22Rv1 (cell line): ENCODE results near the gene ATXN1.

ENCODE experiments used
- ZFX ChIP-seq: fragments of 450-650 bp; IDR thresholded peaks from 2 replicates; pipeline ENCODE4 v1.6.1; 2017; ENCODE audit warnings: antibody characterized with exemption, borderline replicate concordance
- TF ChIP-seq, protein P1 (sequence below): fragments of 450-650 bp; IDR thresholded peaks from 2 replicates; pipeline ENCODE4 v1.5.1; 2017; ENCODE audit warnings: mild to moderate bottlenecking

DNA sequence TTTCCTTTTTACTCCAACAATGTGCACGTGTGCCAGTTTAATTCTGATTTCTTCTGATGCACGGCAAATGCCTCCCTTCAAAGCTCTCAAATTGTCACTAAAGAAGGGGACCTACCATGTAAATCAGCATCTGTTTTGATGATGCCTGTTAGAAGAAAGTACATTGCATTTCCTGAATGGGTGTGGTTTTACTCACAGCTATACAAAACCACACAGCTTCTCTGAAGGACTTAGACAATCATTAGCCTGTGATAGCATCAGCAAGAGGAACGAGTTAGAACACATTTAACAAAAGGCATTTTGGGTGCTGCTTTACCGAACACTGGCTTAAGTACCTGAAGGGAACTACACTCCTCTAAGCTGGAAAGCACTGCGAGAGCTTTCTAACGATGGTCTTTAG lies 109.4 kb downstream of the ATXN1 start:
- TF ChIP-seq, protein P1, sequence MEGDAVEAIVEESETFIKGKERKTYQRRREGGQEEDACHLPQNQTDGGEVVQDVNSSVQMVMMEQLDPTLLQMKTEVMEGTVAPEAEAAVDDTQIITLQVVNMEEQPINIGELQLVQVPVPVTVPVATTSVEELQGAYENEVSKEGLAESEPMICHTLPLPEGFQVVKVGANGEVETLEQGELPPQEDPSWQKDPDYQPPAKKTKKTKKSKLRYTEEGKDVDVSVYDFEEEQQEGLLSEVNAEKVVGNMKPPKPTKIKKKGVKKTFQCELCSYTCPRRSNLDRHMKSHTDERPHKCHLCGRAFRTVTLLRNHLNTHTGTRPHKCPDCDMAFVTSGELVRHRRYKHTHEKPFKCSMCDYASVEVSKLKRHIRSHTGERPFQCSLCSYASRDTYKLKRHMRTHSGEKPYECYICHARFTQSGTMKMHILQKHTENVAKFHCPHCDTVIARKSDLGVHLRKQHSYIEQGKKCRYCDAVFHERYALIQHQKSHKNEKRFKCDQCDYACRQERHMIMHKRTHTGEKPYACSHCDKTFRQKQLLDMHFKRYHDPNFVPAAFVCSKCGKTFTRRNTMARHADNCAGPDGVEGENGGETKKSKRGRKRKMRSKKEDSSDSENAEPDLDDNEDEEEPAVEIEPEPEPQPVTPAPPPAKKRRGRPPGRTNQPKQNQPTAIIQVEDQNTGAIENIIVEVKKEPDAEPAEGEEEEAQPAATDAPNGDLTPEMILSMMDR: no peak
- no peak for TF ChIP-seq ZFX
